Esophagus squamous epithelium (tissue), 4 donors: ENCODE data around the gene PRRC2B.

Source experiments
- POLR2A ChIP-seq, 4 donors: fragments of 450-650 bp; IDR thresholded peaks; one replicate each; pipeline ENCODE4 v1.6.1; 2017; ENCODE audit warnings: antibody characterized with exemption in 4 of 4, mild to moderate bottlenecking in 4 of 4, moderate library complexity in 3 of 4
- TF ChIP-seq, protein P1 (sequence below), 6 experiments: fragments of 450-650 bp in 4 of 6; fragments of 200-600 bp in 2 of 6; sonication (generic) in 2 of 6; IDR thresholded peaks; one replicate each; pipeline ENCODE4 v1.5.1; 2016 to 2019; ENCODE audit warnings: antibody characterized with exemption in 6 of 6, mild to moderate bottlenecking in 4 of 6, moderate library complexity in 4 of 6

DNA sequence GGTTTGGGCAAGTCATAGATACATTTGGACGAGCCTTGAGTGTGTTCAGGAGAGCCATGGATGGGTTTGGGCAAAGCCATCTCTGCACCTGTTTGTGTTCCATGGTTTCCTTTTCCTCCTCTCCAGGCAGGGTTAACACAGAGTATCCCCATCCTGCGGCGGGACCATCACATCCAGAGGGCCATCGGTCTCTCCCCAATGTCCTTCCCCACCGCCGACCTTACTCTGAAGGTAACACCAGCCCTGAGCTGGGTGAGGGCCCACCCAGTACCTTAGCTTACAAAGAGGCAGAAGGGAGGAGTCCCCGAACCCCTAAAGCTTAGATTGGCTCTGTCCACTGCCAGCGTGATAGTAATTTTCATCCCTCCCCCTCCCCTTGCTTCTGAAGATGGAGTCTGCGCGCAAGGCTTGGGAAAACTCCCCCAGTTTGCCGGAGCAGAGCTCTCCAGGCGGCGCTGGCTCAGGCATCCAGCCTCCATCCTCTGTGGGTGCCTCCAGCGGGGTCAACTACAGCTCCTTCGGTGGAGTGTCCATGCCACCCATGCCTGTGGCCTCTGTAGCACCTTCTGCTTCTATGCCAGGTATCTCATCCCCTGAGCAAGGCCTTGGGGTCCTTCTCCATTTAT lies 90.8 kb downstream of the PRRC2B start:
- TF ChIP-seq, protein P1, sequence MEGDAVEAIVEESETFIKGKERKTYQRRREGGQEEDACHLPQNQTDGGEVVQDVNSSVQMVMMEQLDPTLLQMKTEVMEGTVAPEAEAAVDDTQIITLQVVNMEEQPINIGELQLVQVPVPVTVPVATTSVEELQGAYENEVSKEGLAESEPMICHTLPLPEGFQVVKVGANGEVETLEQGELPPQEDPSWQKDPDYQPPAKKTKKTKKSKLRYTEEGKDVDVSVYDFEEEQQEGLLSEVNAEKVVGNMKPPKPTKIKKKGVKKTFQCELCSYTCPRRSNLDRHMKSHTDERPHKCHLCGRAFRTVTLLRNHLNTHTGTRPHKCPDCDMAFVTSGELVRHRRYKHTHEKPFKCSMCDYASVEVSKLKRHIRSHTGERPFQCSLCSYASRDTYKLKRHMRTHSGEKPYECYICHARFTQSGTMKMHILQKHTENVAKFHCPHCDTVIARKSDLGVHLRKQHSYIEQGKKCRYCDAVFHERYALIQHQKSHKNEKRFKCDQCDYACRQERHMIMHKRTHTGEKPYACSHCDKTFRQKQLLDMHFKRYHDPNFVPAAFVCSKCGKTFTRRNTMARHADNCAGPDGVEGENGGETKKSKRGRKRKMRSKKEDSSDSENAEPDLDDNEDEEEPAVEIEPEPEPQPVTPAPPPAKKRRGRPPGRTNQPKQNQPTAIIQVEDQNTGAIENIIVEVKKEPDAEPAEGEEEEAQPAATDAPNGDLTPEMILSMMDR (IDR thresholded peaks at IDR 0.05): no peak
- no peak for TF ChIP-seq POLR2A (IDR thresholded peaks at IDR 0.05)
